Daoy (cell line): ENCODE data around the gene CDH5. TPM values are rescaled to one million over a fixed set of nuclear protein-coding genes. Genes with fewer than 3 reads are reported as not detected.
A peak's percentile ranks its signal among the peaks of the same experiment; 100 is the strongest.
"Not testable (repeated sequence)": the region's sequence is repeated elsewhere in the genome, so short reads cannot be mapped to it uniquely, and the experiment has no call there.

ENCODE experiments used
- DNase-seq: peaks from one replicate; pipeline ENCODE4 v3.0.0-alpha.2; 2015; ENCODE audit warnings: low read depth
- total RNA-seq: library from RNA; depleted of rRNA; stranded (reverse); fragments of >200 nt; shearing (Covaris generic); gene quantifications from 2 replicates; pipeline ENCODE4 v1.2.3, GENCODE V29; 2014; rRNA removed

The CDH5 gene
- 0.06 TPM in 2 replicates for total RNA-seq

- peak; percentile 37 for DNase-seq
Measured at GRCh38 chr16:66366433-66367299, at the start of gene CDH5. CDH5 (plus strand) TSS chr16:66366691; CDS start chr16:66379338, 12,647 bp downstream.

GRCh38 chr16:66318505-66318904, 48.0 kb upstream of the CDH5 start:
- DNase-seq = no peak

DNA sequence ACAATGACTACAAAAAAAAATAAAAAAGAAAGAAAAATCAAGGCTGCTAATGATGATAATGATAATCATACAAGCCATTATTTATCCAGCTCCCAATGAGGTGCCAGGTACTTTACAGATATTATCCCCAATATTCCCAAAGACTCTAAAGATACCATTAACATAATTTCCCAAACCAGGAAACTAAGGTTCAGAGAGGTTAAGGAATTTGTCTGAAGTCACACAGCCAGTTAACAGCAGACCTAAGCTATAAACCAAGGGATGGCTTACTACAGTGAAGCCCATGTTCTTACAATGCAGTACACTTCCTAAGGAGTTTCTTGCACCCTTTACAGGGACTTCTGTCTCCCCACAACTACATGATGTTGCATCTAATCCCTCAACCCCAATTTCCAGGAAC, 45.7 kb upstream of the CDH5 start:
- DNase-seq = no peak

DNA sequence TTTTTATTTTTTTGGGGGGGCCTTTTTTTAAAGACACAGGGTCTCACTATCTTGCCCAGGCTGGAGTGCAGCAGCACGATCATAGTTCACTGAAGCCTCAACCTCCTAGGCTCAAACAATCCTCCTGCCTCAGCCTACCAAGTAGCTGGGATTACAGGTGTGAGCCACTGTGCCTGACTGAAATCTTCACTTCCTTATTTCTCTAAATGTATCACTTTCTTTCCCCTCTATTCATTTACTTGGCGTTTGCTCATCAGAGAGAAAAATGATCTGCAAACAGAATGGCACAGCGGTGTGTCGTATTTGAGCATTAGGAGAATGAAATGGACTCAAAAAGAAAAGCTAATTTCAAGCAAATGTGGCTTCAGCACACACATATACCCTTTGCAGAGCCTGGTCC, 44.3 kb upstream of the CDH5 start:
- DNase-seq = no peak

DNA sequence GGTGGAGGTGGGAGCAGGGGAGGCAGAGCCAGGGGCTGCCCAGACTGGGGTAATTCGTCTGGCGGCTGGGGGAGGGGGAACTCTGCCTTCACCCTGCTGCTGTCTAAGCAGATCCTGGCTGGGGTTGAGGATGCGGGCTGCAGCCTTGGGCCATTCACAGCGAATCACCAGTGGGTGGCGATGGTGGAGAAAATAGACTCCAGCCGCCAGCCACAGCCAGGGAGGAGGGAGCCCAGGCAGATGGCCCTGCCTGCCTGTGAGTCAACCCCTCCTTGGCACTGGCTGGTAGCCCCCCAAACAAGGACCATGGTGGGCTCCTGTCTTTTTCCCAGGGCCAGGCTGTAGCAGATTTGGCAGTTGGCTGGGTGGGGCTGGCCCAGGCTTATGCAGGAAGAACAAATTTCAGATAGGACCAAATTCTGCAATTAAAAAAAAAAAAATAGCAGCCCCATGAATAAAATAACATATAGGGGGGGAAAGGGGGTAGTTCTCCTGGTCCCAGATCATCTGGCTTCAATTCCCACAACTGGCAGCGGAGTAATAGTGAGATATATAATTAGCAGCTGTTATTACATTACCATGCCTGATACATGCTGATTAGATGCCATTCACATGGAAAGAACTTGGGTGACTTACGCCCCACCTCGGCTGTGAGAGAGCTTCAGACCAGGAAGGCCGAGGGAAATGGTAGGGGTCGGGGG, 41.5 kb upstream of the CDH5 start:
- DNase-seq = peak; percentile 43

GRCh38 chr16:66325717-66326376, 40.6 kb upstream of the CDH5 start:
- DNase-seq = no peak

- DNase-seq = no peak
Measured at GRCh38 chr16:66326991-66327513, 39.4 kb upstream of the CDH5 start.

- no peak for DNase-seq
Measured at GRCh38 chr16:66328282-66328681, 38.2 kb upstream of the CDH5 start.

DNA sequence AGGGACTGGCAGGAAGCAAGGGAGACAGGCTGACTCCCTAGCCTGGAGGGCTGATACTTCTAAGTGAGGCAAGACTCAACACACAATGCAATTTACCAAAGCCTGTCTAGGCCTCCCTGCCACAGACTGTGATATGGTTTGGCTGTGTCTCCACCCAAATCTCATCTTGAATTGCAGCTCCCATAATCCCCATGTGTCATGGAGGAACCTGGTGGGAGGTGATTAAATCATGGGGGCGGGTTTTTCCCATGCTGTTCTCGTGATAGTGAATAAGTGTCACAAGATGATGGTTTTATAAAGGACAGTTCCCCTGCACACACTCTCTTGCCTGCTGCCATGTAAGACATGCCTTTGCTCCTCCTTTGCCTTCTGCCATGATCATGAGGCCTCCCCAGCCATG, 35.0 kb upstream of the CDH5 start:
- not testable (repeated sequence) for DNase-seq

GRCh38 chr16:66332634-66333610, 33.6 kb upstream of the CDH5 start:
- no peak for DNase-seq

GRCh38 chr16:66334853-66335574, 31.5 kb upstream of the CDH5 start:
- no peak for DNase-seq

- peak; percentile 71 for DNase-seq
Measured at GRCh38 chr16:66335704-66336329, 30.7 kb upstream of the CDH5 start.

DNA sequence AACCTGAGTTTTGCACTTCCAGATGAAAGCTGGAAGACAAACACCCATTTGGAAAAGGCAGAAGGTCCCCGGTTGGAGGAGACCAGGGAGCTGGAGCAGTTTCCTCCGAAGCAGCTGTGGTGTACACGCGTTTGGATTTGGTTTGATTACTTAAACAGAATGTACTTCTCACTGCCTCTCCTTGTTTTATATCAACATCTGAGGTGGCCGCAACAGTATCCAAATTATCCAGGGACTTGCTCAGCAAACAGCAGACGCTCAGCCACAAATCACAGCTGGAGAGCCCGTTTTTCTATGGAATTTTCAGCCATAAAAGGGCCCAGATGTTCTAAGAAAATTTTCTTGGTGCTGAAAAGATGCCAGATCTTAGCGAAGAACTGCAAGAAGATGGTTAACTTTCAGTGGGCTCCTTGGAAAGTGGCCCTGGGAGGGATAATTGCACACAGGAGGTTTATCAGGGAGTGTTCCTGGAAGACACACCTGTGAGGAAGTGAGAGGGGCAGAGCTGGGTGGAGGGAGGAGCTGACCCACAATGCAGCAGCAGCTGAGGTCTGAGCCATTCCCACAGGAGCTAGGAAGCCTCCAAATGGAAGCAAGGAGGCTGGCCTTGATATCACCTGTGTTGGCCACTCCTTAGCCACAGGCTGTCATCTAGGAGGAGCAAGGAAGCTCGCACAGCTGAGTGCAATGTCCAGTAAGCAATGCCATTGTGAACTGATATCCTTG, 28.9 kb upstream of the CDH5 start:
- no peak for DNase-seq

- DNase-seq = peak; percentile 47
Measured at GRCh38 chr16:66342294-66342900, 24.1 kb upstream of the CDH5 start.

- DNase-seq = peak; percentile 29
Measured at GRCh38 chr16:66344533-66345145, 21.9 kb upstream of the CDH5 start.

- no peak for DNase-seq
Measured at GRCh38 chr16:66346221-66346620, 20.3 kb upstream of the CDH5 start.

- DNase-seq = no peak
Measured at GRCh38 chr16:66352304-66352703, 14.2 kb upstream of the CDH5 start.

- DNase-seq = no peak
Measured at GRCh38 chr16:66353055-66353454, 13.4 kb upstream of the CDH5 start.
